Measurements from ENCODE around the gene MAPK9.

Gene MAPK9

GRCh38 chr5:180305481-180305880, 13.6 kb upstream of the MAPK9 start:
- Histone ChIP-seq H4K20me1 (ENCODE audit: low read depth, low read length) (no peaks in the 10 kb centered on the region), H2AFZ (ENCODE audit: low read depth, low read length, severe bottlenecking) (no peak overlapping the region), H3K27me3 (ENCODE audit: low read length) (no peaks in the 10 kb centered on the region), H3K79me2 (ENCODE audit: insufficient read depth, low read length) (no peaks in the 10 kb centered on the region), H3F3A (ENCODE audit: insufficient read depth) (no peaks in the 10 kb centered on the region), H3K36me3 (ENCODE audit: low read length) (no peaks in the 10 kb centered on the region), H3K4me2 (ENCODE audit: low read depth, low read length, poor library complexity, severe bottlenecking) (no peak overlapping the region), H3K27ac (ENCODE audit: low read depth, low read length) (no peak overlapping the region), H3K4me3 (ENCODE audit: insufficient read depth, low read length, poor library complexity, severe bottlenecking) (no peak overlapping the region), H3K9me2 (replicated peaks; ENCODE audit: insufficient read depth, low read length) (no peaks in the 10 kb centered on the region), H3K9me3 (ENCODE audit: insufficient read depth, low read length) (no peaks in the 10 kb centered on the region), H3K9ac (ENCODE audit: low read length) (no peak overlapping the region)
- TF ChIP-seq CTCF (IDR thresholded peaks at IDR 0.05; ENCODE audit: insufficient read depth, low read length, poor library complexity, severe bottlenecking) (no peak), EZH2phosphoT487 (conservative IDR thresholded peaks at IDR 0.05; ENCODE audit: low read length) (no peak)

DNA sequence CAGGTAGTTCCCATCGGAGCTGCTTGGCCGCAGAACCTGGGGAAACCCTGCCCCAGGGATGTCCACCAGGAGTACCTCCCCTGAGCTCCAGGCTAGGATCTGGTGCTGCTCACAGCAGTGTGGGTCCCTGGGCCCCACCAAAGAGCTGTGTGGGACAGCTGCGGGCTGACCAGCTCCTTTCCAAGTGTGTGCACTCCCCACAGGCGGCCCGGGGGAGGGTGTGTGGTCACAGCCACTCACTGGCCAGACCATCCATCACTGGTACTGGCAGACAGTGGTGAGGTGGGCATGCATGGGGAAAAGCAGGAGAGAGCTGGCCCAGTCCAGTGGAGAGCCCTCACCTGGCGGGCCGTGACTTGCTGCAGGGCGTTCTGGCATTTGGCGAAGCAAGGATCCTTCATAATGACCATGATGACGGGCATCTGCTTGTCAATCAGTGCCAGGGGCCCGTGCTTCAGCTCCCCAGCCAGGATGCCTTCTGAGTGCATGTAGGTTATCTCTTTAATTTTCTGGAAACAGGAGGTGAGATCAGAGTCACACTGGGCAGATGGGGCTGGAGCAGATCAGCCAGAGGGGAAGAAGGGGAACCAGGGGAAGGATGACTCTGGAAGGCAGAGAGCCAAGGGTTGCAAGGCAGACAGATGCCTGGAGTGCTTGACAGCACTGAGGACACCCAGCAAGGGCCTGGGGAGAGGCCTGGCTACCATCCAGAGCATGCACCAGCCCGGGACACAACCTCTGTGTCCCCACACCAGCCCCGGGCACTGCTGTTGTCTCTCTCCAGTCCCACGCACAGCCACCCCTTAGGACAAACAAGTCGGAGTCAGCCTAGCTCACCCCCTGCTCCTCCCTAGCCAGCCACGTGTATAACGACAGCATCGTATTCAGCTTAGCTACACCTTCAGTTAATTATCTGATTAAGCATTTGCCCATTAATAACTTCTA, 12.8 kb upstream of the MAPK9 start:
- no peaks in the 10 kb centered on the region for H3K9me2 ChIP-seq (replicated peaks; ENCODE audit: insufficient read depth, low read length)
- H3K9me3 ChIP-seq (ENCODE audit: insufficient read depth, low read length) = no peaks in the 10 kb centered on the region
- H3K27me3 ChIP-seq (ENCODE audit: low read length) = no peaks in the 10 kb centered on the region
- no peak overlapping the region for H2AFZ ChIP-seq (ENCODE audit: low read depth, low read length, severe bottlenecking)
- no peaks in the 10 kb centered on the region for H3K36me3 ChIP-seq (ENCODE audit: low read length)
- no peak overlapping the region for H3K4me3 ChIP-seq (ENCODE audit: insufficient read depth, low read length, poor library complexity, severe bottlenecking)
- TF ChIP-seq CTCF (IDR thresholded peaks at IDR 0.05; ENCODE audit: insufficient read depth, low read length, poor library complexity, severe bottlenecking) (no peak), EZH2phosphoT487 (conservative IDR thresholded peaks at IDR 0.05; ENCODE audit: low read length) (no peak)
- no peaks in the 10 kb centered on the region for H3K79me2 ChIP-seq (ENCODE audit: insufficient read depth, low read length)
- H4K20me1 ChIP-seq (ENCODE audit: low read depth, low read length) = no peaks in the 10 kb centered on the region
- H3K27ac ChIP-seq (ENCODE audit: low read depth, low read length) = no peak overlapping the region
- H3K9ac ChIP-seq (ENCODE audit: low read length) = no peak overlapping the region
- no peaks in the 10 kb centered on the region for H3F3A ChIP-seq (ENCODE audit: insufficient read depth)
- no peak overlapping the region for H3K4me2 ChIP-seq (ENCODE audit: low read depth, low read length, poor library complexity, severe bottlenecking)

- no peak for TF ChIP-seq CTCF (IDR thresholded peaks at IDR 0.05; ENCODE audit: insufficient read depth, low read length, poor library complexity, severe bottlenecking)
- TF ChIP-seq EZH2phosphoT487 (conservative IDR thresholded peaks at IDR 0.05; ENCODE audit: low read length) = no peak
- no peaks in the 10 kb centered on the region for H3F3A ChIP-seq (ENCODE audit: insufficient read depth)
- no peak overlapping the region for H3K27ac ChIP-seq (ENCODE audit: low read depth, low read length)
- H3K9me3 ChIP-seq (ENCODE audit: insufficient read depth, low read length) = no peaks in the 10 kb centered on the region
- H3K27me3 ChIP-seq (ENCODE audit: low read length) = no peaks in the 10 kb centered on the region
- no peaks in the 10 kb centered on the region for H3K36me3 ChIP-seq (ENCODE audit: low read length)
- no peak overlapping the region for H3K4me2 ChIP-seq (ENCODE audit: low read depth, low read length, poor library complexity, severe bottlenecking)
- no peaks in the 10 kb centered on the region for H3K9me2 ChIP-seq (replicated peaks; ENCODE audit: insufficient read depth, low read length)
- H4K20me1 ChIP-seq (ENCODE audit: low read depth, low read length) = no peaks in the 10 kb centered on the region
- no peak overlapping the region for H3K4me3 ChIP-seq (ENCODE audit: insufficient read depth, low read length, poor library complexity, severe bottlenecking)
- no peaks in the 10 kb centered on the region for H3K79me2 ChIP-seq (ENCODE audit: insufficient read depth, low read length)
- no peak overlapping the region for H2AFZ ChIP-seq (ENCODE audit: low read depth, low read length, severe bottlenecking)
- no peak overlapping the region for H3K9ac ChIP-seq (ENCODE audit: low read length)
Observed at GRCh38 chr5:180304016-180304292, 12.1 kb upstream of the MAPK9 start.

Data from SU-DHL-6 (cell line).